ENCODE measurements around the gene BPIFB2.

The BPIFB2 gene

DNA sequence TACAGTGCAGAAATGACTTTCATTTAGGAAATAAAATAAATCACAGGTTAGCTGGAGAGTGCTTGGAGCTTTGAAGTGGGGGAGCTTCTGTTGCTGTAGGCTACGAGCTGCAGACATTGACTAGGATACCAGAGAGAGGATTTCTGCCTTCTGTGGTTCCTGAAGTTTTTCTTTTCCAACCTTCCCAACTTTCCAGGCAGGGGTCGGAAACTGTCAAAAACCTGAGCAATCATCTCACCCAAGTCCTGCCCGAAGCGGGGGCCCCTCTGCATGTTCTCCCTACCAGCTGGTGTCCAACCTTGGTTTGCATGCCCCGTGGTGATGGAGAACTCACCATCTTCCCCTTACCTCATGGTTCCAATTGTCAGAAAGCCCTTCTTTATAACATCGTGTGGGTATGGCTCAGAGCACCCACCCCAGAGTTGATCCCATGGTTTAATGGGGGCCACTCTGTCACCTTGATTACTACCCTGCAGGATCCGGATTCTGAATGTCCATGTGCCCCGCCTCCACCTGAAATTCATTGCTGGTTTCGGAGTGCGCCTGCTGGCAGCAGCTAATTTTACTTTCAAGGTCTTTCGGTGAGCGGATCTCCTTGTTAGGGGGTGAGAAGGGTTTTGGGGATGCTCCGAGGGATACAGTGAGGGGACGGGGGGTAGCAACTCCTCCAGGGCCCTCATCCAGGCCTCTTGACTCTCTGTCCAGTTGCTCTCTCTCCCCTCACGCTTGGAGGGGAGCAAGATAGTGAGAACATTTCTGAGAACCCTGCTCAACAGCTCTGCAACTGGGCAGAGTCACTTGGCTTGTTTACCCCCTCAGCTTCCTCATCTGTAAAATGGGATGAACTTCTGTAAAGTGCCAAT is 5.1 kb downstream of the BPIFB2 start:
- TF ChIP-seq EGR1 (IDR thresholded peaks at IDR 0.05) (no peak), USF1 (IDR thresholded peaks at IDR 0.05) (no peak), REST (IDR thresholded peaks at IDR 0.05; ENCODE audit: low read depth) (no peak), EP300 (IDR thresholded peaks at IDR 0.05; ENCODE audit: borderline replicate concordance) (no peak), RAD21 (IDR thresholded peaks at IDR 0.05; ENCODE audit: low read depth) (no peak), ZBTB7A (IDR thresholded peaks at IDR 0.05; ENCODE audit: low read depth) (no peak), CREB1 (IDR thresholded peaks at IDR 0.05; ENCODE audit: low read depth) (no peak), TAF1 (IDR thresholded peaks at IDR 0.05; ENCODE audit: low read depth) (no peak), TEAD4 (IDR thresholded peaks at IDR 0.05) (no peak), NFIC (IDR thresholded peaks at IDR 0.05) (no peak)
- TF ChIP-seq, protein P1, sequence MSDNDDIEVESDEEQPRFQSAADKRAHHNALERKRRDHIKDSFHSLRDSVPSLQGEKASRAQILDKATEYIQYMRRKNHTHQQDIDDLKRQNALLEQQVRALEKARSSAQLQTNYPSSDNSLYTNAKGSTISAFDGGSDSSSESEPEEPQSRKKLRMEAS (IDR thresholded peaks at IDR 0.05) = no peak

DNA sequence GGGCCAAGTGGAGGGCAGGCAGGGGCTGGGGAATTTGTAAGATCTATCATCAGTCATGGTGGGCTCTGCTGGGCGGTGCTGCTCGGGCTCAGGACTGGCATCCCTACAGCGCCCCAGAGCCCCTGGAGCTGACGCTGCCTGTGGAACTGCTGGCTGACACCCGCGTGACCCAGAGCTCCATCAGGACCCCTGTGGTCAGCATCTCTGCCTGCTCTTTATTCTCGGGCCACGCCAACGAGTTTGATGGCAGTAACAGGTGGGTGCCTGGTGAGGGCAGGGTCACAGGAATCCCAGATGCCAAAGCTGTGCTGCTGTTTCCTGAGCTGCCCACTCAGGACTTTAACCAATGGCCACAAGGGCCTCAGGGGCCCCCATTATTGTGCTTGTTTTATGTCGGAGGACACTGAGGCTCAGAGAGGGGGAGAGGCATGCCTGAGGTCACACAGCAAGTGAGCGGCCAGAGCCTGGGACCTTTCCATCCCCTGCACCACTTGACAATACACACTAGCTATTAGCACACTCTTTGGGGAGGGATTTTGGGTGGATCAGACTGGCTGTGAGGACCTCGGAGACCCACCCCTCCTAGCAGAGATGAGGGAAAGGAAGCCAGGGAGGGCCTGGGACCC is 6.3 kb downstream of the BPIFB2 start:
- TF ChIP-seq, protein P1 (IDR thresholded peaks at IDR 0.05) = no peak
- no peak for TF ChIP-seq CEBPB (IDR thresholded peaks at IDR 0.05)
- TF ChIP-seq EP300 (IDR thresholded peaks at IDR 0.05; ENCODE audit: borderline replicate concordance) = no peak
- TF ChIP-seq REST (IDR thresholded peaks at IDR 0.05; ENCODE audit: low read depth) = no peak
- TF ChIP-seq RAD21 (IDR thresholded peaks at IDR 0.05; ENCODE audit: low read depth) = no peak
- no peak for TF ChIP-seq TEAD4 (IDR thresholded peaks at IDR 0.05)
- no peak for TF ChIP-seq USF1 (IDR thresholded peaks at IDR 0.05)
- no peak for TF ChIP-seq ZBTB7A (IDR thresholded peaks at IDR 0.05; ENCODE audit: low read depth)
- TF ChIP-seq EGR1 (IDR thresholded peaks at IDR 0.05) = no peak

DNA sequence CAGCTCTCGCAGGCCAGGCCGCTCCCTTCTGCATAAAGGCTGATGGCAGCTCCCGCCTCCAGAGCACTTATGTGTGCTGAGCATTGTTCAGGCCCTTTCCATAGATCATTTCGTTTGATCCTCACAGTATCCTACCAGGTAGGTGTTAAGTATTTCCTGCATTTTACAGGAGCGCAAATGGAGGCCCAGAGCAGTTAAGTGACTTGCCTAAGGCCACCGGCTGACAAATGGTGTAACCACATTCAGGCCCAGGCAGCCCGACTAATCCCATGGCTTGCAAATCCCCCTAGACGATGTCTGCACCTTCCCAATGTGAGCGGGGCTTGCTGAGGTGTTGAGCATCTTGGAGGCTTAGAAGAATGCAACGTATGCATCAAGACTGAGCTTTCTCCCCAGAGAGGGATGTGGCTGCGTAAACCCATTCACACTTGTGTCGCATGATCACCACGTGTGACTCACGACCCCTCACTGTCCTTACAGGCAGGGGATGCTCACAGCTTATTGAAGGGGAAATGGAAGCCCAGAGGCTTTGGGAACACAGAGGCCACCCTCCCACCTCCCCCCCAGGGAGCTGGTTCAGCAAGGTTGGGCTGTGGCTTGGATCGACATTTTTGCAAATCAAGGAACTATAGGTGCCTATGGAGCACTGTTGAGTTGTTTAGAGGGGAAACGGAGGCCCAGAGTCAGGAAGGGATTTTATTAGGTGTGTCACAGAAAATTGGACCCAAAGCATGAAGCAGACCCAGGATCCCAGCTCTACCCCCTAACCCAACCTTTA is 7.0 kb downstream of the BPIFB2 start:
- no peak for TF ChIP-seq REST (IDR thresholded peaks at IDR 0.05; ENCODE audit: low read depth)
- TF ChIP-seq YY1 (IDR thresholded peaks at IDR 0.05; ENCODE audit: low read depth) = no peak
- TF ChIP-seq CEBPB (IDR thresholded peaks at IDR 0.05) = no peak
- TF ChIP-seq RAD21 (IDR thresholded peaks at IDR 0.05; ENCODE audit: low read depth) = no peak
- TF ChIP-seq USF1 (IDR thresholded peaks at IDR 0.05) = no peak
- TF ChIP-seq ZBTB7A (IDR thresholded peaks at IDR 0.05; ENCODE audit: low read depth) = no peak
- no peak for TF ChIP-seq TCF12 (IDR thresholded peaks at IDR 0.05; ENCODE audit: low read depth)
- no peak for TF ChIP-seq FOXM1 (IDR thresholded peaks at IDR 0.05; ENCODE audit: borderline replicate concordance, low read depth)
- TF ChIP-seq NFIC (IDR thresholded peaks at IDR 0.05) = no peak

All from Ishikawa (cell line).